Neutrophil (primary cell): ENCODE results near the gene ATP5PO.

Experiments
- H3K27ac ChIP-seq: fragments of 200-600 bp; sonication (generic); 2 replicates; pipeline ENCODE4 v1.5.1; 2016; ENCODE audit warnings: mild to moderate bottlenecking, moderate library complexity
- H3K27me3 ChIP-seq: fragments of 200-600 bp; sonication (generic); 2 replicates; pipeline ENCODE4 v1.6.0; 2016; ENCODE audit warnings: mild to moderate bottlenecking
- H3K36me3 ChIP-seq: fragments of 200-600 bp; sonication (generic); 2 replicates; pipeline ENCODE4 v1.5.1; 2017
- H3K4me1 ChIP-seq, 2 experiments: fragments of 200-600 bp in 1 of 2; sonication (generic) in 1 of 2; 1 replicate in 1 of 2; 2 replicates in 1 of 2; pipeline versions ENCODE4 v1.5.1 to v1.6.1; 2013 to 2016; ENCODE audit warnings: low read depth in 1 of 2, low read length in 1 of 2, mild to moderate bottlenecking in 1 of 2, moderate library complexity in 1 of 2; ENCODE audit not compliant: control insufficient read depth in 1 of 2, insufficient read depth in 1 of 2
- H3K4me3 ChIP-seq, 2 experiments: fragments of 200-600 bp in 1 of 2; sonication (generic) in 1 of 2; 1 replicate in 1 of 2; 2 replicates in 1 of 2; pipeline ENCODE4 v1.5.1; 2013 to 2016; ENCODE audit warnings: low read depth in 1 of 2, low read length in 1 of 2, mild to moderate bottlenecking in 1 of 2, moderate library complexity in 1 of 2
- H3K9me3 ChIP-seq: fragments of 200-600 bp; sonication (generic); 2 replicates; pipeline ENCODE4 v1.5.1; 2016
- CTCF ChIP-seq: fragments of 200-600 bp; sonication (generic); IDR thresholded peaks from 2 replicates; pipeline ENCODE4 v1.5.1; 2016; ENCODE audit warnings: antibody characterized with exemption

Gene ATP5PO

GRCh38 chr21:33901412-33902288, 14.0 kb downstream of the ATP5PO start:
- no peaks in the 10 kb centered on the region for H3K9me3 ChIP-seq
- TF ChIP-seq CTCF = no peak
- H3K27me3 ChIP-seq = no peaks in the 10 kb centered on the region
- H3K4me1 ChIP-seq = peaks cover 7 to 8% of the 10 kb centered on the region in 2 experiments
- H3K36me3 ChIP-seq = peaks cover 54% of the 10 kb centered on the region
- no peak overlapping the region for H3K27ac ChIP-seq
- no peak overlapping the region for H3K4me3 ChIP-seq

GRCh38 chr21:33899199-33899598, 16.4 kb downstream of the ATP5PO start:
- H3K4me3 ChIP-seq = no peak overlapping the region
- no peaks in the 10 kb centered on the region for H3K9me3 ChIP-seq
- peaks cover 30% of the 10 kb centered on the region for H3K36me3 ChIP-seq
- no peak for TF ChIP-seq CTCF
- H3K27me3 ChIP-seq = peaks cover 13% of the 10 kb centered on the region
- no peak overlapping the region for H3K27ac ChIP-seq
- H3K4me1 ChIP-seq = peaks cover 25 to 29% of the 10 kb centered on the region in 2 experiments

GRCh38 chr21:33898586-33898985, 17.0 kb downstream of the ATP5PO start:
- Histone ChIP-seq H3K4me3 (no peak overlapping the region), H3K36me3 (peaks cover 24% of the 10 kb centered on the region), H3K27me3 (peaks cover 13% of the 10 kb centered on the region), H3K9me3 (no peaks in the 10 kb centered on the region), H3K27ac (no peak overlapping the region), H3K4me1 (peaks cover 25 to 29% of the 10 kb centered on the region in 2 experiments)
- no peak for TF ChIP-seq CTCF

GRCh38 chr21:33897739-33898138, 17.9 kb downstream of the ATP5PO start:
- Histone ChIP-seq H3K4me3 (no peak overlapping the region), H3K27me3 (peaks cover 13% of the 10 kb centered on the region), H3K27ac (no peak overlapping the region), H3K36me3 (peaks cover 15% of the 10 kb centered on the region), H3K9me3 (no peaks in the 10 kb centered on the region), H3K4me1 (peaks cover 25 to 29% of the 10 kb centered on the region in 2 experiments)
- no peak for TF ChIP-seq CTCF

GRCh38 chr21:33897098-33897497, 18.5 kb downstream of the ATP5PO start:
- no peak overlapping the region for H3K4me3 ChIP-seq
- peaks cover 9% of the 10 kb centered on the region for H3K36me3 ChIP-seq
- no peaks in the 10 kb centered on the region for H3K9me3 ChIP-seq
- no peak for TF ChIP-seq CTCF
- peaks cover 13% of the 10 kb centered on the region for H3K27me3 ChIP-seq
- H3K27ac ChIP-seq = no peak overlapping the region
- peaks cover 25 to 29% of the 10 kb centered on the region in 2 experiments for H3K4me1 ChIP-seq
